ENCODE measurements around the gene CSF1.

Gene CSF1

GRCh38 chr1:109901141-109901523, 9.5 kb upstream of the CSF1 start:
- in situ Hi-C loops (cut with MboI; ENCODE audit: low sequenced_read_pairs): no loop called here

GRCh38 chr1:109901524-109902145, 9.0 kb upstream of the CSF1 start:
- in situ Hi-C loops (cut with MboI; ENCODE audit: low sequenced_read_pairs): no loop called here

GRCh38 chr1:109902204-109902985, 8.3 kb upstream of the CSF1 start:
- in situ Hi-C loops (cut with MboI; ENCODE audit: low sequenced_read_pairs): no loop called here

GRCh38 chr1:109903376-109903930, 7.2 kb upstream of the CSF1 start:
- in situ Hi-C loops (cut with MboI; ENCODE audit: low sequenced_read_pairs): no loop called here

- in situ Hi-C loops (cut with MboI; ENCODE audit: low sequenced_read_pairs): no loop called here
These were observed 6.4 kb upstream of the CSF1 start for GRCh38 chr1:109904105-109904817.

- in situ Hi-C loops (cut with MboI; ENCODE audit: low sequenced_read_pairs): no loop called here
These were observed 5.2 kb upstream of the CSF1 start for GRCh38 chr1:109905491-109905890.

GRCh38 chr1:109906160-109906838, 4.3 kb upstream of the CSF1 start:
- in situ Hi-C loops (cut with MboI; ENCODE audit: low sequenced_read_pairs): no loop called here

- in situ Hi-C loops (cut with MboI; ENCODE audit: low sequenced_read_pairs): no loop called here
These were observed 3.8 kb upstream of the CSF1 start for GRCh38 chr1:109906839-109907180.

GRCh38 chr1:109907190-109907774, 3.4 kb upstream of the CSF1 start:
- in situ Hi-C loops (cut with MboI; ENCODE audit: low sequenced_read_pairs): no loop called here

- in situ Hi-C loops (cut with MboI; ENCODE audit: low sequenced_read_pairs): no loop called here
These were observed 1.8 kb upstream of the CSF1 start for GRCh38 chr1:109908836-109909235.

GRCh38 chr1:109909561-109909960, 1.1 kb upstream of the CSF1 start:
- in situ Hi-C loops (cut with MboI; ENCODE audit: low sequenced_read_pairs): no loop called here

GRCh38 chr1:109910963-109911798, 532 bp downstream of the CSF1 start:
- in situ Hi-C loops (cut with MboI; ENCODE audit: low sequenced_read_pairs): no loop called here

GRCh38 chr1:109912214-109912861, 1.7 kb downstream of the CSF1 start:
- in situ Hi-C loops (cut with MboI; ENCODE audit: low sequenced_read_pairs): no loop called here

- in situ Hi-C loops (cut with MboI; ENCODE audit: low sequenced_read_pairs): no loop called here
These were observed 2.2 kb downstream of the CSF1 start for GRCh38 chr1:109912873-109913272.

- in situ Hi-C loops (cut with MboI; ENCODE audit: low sequenced_read_pairs): no loop called here
These were observed 2.8 kb downstream of the CSF1 start for GRCh38 chr1:109913360-109913879.

- in situ Hi-C loops (cut with MboI; ENCODE audit: low sequenced_read_pairs): no loop called here
These were observed 4.1 kb downstream of the CSF1 start for GRCh38 chr1:109914587-109915240.

GRCh38 chr1:109917051-109917767, 6.6 kb downstream of the CSF1 start:
- in situ Hi-C loops (cut with MboI; ENCODE audit: low sequenced_read_pairs): no loop called here

Measured in hTERT RPE-1 (cell line).